WTC11 (cell line): ENCODE data around the gene LMO1. TPM values are rescaled to one million over a fixed set of nuclear protein-coding genes. Genes with fewer than 3 reads are reported as not detected.

Experiments used
- ATAC-seq: fragments of 200-7000 bp; cut with Tn5 transposase; 2 replicates; pipeline ENCODE4 v1.10.0; 2021; ENCODE audit warnings: mild to moderate bottlenecking, moderate library complexity
- CTCF ChIA-PET: fragments of 300-600 bp; sonication (Branson Sonifier 250); formaldehyde crosslinking; loops from one replicate; lab custom pipeline; 2021; ENCODE audit warnings: antibody characterized with exemption; lab: Charles Lee
- POLR2A ChIA-PET: fragments of 350-600 bp; sonication (Branson Sonifier 250); formaldehyde crosslinking; loops from one replicate; lab custom pipeline; 2021; ENCODE audit warnings: antibody characterized with exemption; lab: Charles Lee
- DNase-seq: peaks from one replicate; pipeline ENCODE4 v3.0.0; 2021; ENCODE audit warnings: low spot score
- H3K27ac Mint-ChIP-seq: 2 replicates; pipeline ENCODE4 v1.8.0; 2021; ENCODE audit warnings: mixed read lengths
- H3K27me3 Mint-ChIP-seq: 2 replicates; pipeline ENCODE4 v1.8.0; 2021; ENCODE audit warnings: low read depth, mild to moderate bottlenecking, moderate library complexity, mixed read lengths
- H3K36me3 Mint-ChIP-seq: 2 replicates; pipeline ENCODE4 v1.8.0; 2021; ENCODE audit warnings: mixed read lengths
- H3K4me1 Mint-ChIP-seq: 2 replicates; pipeline ENCODE4 v1.8.0; 2022; ENCODE audit warnings: mixed read lengths
- H3K4me3 Mint-ChIP-seq: 2 replicates; pipeline ENCODE4 v1.8.0; 2021; ENCODE audit warnings: mild to moderate bottlenecking, moderate library complexity, mixed read lengths
- H3K9me3 Mint-ChIP-seq: 2 replicates; pipeline ENCODE4 v1.8.0; 2021; ENCODE audit warnings: mixed read lengths
- ELF4 ChIP-seq: sonication (generic); formaldehyde crosslinking; IDR thresholded peaks from 2 replicates; pipeline ENCODE4 v1.8.1; 2022; ENCODE audit warnings: low read depth, mild to moderate bottlenecking, moderate library complexity, missing genetic modification reagents
- EMX1 ChIP-seq: fragments of 250-450 bp; sonication (Bioruptor Pico); IDR thresholded peaks from 2 replicates; pipeline ENCODE4 v1.8.0; 2021; ENCODE audit warnings: mild to moderate bottlenecking
- GABPB1 ChIP-seq: sonication (generic); formaldehyde crosslinking; IDR thresholded peaks from 2 replicates; pipeline ENCODE4 v1.8.1; 2023; ENCODE audit warnings: mild to moderate bottlenecking, missing genetic modification reagents
- IRF2 ChIP-seq: sonication (generic); formaldehyde crosslinking; IDR thresholded peaks from 2 replicates; pipeline ENCODE4 v1.8.0; 2022; ENCODE audit warnings: low read depth, missing genetic modification reagents, borderline replicate concordance
- SMAD3 ChIP-seq: sonication (generic); formaldehyde crosslinking; IDR thresholded peaks from 2 replicates; pipeline ENCODE4 v1.8.0; 2022; ENCODE audit warnings: missing genetic modification reagents, mild to moderate bottlenecking, borderline replicate concordance
- ZNF121 ChIP-seq: sonication (generic); formaldehyde crosslinking; IDR thresholded peaks from 2 replicates; pipeline ENCODE4 v1.8.0; 2023; ENCODE audit warnings: missing genetic modification reagents
- total RNA-seq: library from RNA; stranded (reverse); gene quantifications from 3 replicates; pipeline ENCODE4 v1.2.3, GENCODE V29; 2021
- TF ChIP-seq, protein P1 (sequence below): fragments of 250-450 bp; sonication (Bioruptor Pico); conservative IDR thresholded peaks from 2 replicates; pipeline ENCODE4 v1.9.0; 2021; ENCODE audit warnings: mild to moderate bottlenecking
- TF ChIP-seq, protein P2 (sequence below): sonication (generic); formaldehyde crosslinking; IDR thresholded peaks from 2 replicates; pipeline ENCODE4 v1.8.1; 2022; ENCODE audit warnings: low read depth, missing genetic modification reagents, borderline replicate concordance
- TF ChIP-seq, protein P3 (sequence below): sonication (generic); formaldehyde crosslinking; IDR thresholded peaks from 2 replicates; pipeline ENCODE4 v1.8.0; 2022; ENCODE audit warnings: mild to moderate bottlenecking, missing genetic modification reagents
- TF ChIP-seq, protein P4 (sequence below): sonication (generic); formaldehyde crosslinking; IDR thresholded peaks from 2 replicates; pipeline ENCODE4 v1.8.1; 2022; ENCODE audit warnings: missing genetic modification reagents, borderline replicate concordance
- TF ChIP-seq, protein P5 (sequence below): fragments of 250-450 bp; sonication (Bioruptor Pico); IDR thresholded peaks from 2 replicates; pipeline ENCODE4 v1.9.0; 2021; ENCODE audit warnings: mild to moderate bottlenecking, borderline replicate concordance
- TF ChIP-seq, protein P6 (sequence below): fragments of 250-450 bp; sonication (Bioruptor Pico); IDR thresholded peaks from 2 replicates; pipeline ENCODE4 v2.1.2; 2022; ENCODE audit warnings: mild to moderate bottlenecking, moderate library complexity
- TF ChIP-seq, protein P7 (sequence below): fragments of 250-450 bp; sonication (Bioruptor Pico); IDR thresholded peaks from 2 replicates; pipeline ENCODE4 v1.9.0; 2021; ENCODE audit warnings: mild to moderate bottlenecking

The LMO1 gene
- total RNA-seq, 1 experiment from 2014 or later: 0.44 TPM

DNA sequence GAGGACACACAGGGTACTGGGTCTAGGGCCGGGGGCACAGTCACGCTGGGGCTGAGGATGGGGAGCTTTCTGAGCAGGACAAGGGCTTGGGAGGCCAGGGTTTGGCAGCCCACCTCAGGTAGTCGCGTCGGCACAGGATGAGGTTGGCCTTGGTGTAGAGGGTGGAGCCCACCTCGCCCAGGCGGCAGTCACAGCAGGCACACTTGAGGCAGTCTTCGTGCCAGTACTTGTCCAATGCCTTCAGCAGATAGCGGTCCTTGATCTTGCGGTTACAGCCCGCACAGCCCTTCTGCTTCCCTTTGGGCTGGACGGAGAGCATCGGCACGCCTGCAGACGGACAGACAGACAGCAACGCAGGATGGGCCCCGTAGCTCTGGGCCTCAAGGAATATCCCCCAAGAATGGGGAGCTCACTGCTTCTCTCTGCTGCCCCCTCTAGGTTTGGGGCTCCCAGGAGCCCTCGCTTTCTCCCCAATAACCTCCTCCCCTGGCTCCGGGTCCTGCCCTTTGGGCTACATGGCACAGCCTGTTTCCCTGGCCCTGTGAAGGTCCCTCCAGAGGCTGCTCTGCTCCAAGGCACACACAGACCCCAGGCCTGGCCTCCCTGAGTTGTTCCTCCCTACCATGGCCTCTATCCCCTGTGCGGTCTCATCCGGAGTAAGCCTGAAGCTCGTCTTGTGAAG lies 33.4 kb downstream of the LMO1 start:
- Mint-ChIP-seq H3K36me3 (no peaks in the 10 kb centered on the region), H3K4me3 (no peak overlapping the region), H3K27ac (no peak overlapping the region), H3K9me3 (no peaks in the 10 kb centered on the region), H3K27me3 (peaks cover 3% of the 10 kb centered on the region; the same call in 1 of the 2 replicates), H3K4me1 (peaks cover 10% of the 10 kb centered on the region)
- no peak for ATAC-seq
- no peak for TF ChIP-seq ELF4 (CRISPR knock-in tag)
- TF ChIP-seq, protein P1, sequence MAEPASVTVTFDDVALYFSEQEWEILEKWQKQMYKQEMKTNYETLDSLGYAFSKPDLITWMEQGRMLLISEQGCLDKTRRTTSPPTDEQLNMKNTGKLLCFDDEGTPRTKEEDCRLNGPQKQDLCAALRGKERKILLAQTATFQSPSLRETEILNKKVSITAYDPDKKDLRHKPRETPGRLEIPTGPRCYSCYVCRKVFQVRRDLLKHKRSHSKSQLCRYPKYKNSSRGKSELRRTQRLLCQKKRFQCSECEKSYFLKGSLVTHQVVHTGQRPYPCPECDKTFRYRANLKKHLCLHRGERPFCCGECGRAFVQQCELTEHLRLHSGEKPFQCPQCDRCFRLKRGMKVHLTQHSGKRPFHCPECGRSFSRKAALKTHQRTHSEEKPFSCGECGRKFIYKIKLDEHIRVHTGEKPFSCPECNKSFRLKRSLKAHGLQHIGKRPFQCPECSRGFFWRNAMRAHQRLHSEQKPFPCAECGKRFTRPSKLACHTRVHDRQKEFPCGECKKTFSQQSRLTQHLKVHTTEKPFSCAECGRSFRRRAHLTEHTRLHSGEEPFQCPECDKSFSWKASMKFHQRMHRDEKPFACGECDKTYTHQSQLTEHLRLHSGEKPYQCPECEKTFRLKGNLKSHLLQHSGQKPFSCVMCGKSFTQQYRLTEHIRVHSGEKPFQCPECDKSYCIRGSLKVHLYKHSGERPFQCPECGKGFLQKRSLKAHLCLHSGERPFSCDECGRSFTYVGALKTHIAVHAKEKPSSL (CRISPR knock-in tag): no peak
- no peak for TF ChIP-seq GABPB1
- TF ChIP-seq, protein P2, sequence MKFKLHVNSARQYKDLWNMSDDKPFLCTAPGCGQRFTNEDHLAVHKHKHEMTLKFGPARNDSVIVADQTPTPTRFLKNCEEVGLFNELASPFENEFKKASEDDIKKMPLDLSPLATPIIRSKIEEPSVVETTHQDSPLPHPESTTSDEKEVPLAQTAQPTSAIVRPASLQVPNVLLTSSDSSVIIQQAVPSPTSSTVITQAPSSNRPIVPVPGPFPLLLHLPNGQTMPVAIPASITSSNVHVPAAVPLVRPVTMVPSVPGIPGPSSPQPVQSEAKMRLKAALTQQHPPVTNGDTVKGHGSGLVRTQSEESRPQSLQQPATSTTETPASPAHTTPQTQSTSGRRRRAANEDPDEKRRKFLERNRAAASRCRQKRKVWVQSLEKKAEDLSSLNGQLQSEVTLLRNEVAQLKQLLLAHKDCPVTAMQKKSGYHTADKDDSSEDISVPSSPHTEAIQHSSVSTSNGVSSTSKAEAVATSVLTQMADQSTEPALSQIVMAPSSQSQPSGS (CRISPR knock-in tag): no peak
- no peak for TF ChIP-seq IRF2
- no peak for TF ChIP-seq SMAD3 (CRISPR knock-in tag)
- TF ChIP-seq, protein P3, sequence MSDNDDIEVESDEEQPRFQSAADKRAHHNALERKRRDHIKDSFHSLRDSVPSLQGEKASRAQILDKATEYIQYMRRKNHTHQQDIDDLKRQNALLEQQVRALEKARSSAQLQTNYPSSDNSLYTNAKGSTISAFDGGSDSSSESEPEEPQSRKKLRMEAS: no peak
- ChIA-PET POLR2A (no interaction called here), CTCF (interaction anchor here (0.5 to 9.4 kb wide), 13 partner anchors 10 to 629 kb away, joined by 3 to 105 read pairs (median 4); partner anchors contain the start of gene LMO1)
- no peak for DNase-seq

DNA sequence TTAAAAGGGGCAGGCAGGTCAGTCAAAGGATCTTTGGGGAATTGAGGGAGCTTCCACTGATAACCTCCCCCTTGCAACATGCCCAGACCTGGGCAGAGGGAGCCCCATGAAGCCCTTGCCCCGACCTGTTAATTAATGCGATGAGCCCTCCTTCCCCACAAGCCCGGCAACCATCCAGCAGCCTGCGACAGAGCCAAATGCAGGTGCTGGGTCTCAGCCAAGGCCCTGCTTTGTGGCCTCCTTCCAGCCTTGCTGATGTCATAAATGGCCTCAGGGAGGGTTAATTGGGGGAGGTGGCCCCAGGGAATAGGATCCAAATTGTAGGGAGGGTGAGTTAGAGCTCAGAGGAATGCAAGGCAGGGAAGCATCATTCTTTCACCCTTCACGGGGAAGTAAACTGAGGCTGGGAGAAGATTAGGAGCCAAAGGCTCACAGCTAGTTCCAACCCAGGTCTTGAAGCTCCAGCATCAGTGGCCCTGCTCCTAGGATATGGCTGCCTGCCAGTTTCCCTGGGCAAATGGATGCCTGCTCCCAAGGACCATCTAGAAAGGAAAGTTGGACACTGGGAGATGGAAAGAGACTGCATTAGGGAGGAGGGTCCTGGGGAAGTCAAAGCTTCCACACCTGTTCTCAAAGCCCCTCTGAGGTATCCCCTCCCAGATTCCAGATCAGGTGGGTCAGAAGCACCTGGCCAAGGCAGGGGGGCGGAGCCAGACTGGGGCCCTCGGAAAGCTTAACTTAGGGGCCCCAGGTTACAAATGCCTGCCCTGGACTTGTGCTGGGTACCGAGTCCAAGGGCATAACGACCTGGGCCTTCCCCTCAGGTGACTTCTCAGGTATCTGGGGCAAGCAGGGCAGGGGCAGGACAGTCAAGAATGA lies 34.1 kb downstream of the LMO1 start:
- Mint-ChIP-seq H3K27me3 (peaks cover 3% of the 10 kb centered on the region; the same call in 1 of the 2 replicates), H3K4me3 (no peak overlapping the region), H3K27ac (no peak overlapping the region), H3K36me3 (no peaks in the 10 kb centered on the region), H3K4me1 (peaks cover 10% of the 10 kb centered on the region), H3K9me3 (no peaks in the 10 kb centered on the region)
- ChIA-PET POLR2A (no interaction called here), CTCF (interaction anchor here (0.6 to 9.4 kb wide), 16 partner anchors 10 to 196 kb away, joined by 3 to 105 read pairs (median 4); partner anchors contain the start of gene LMO1)
- no peak for ATAC-seq
- DNase-seq: no peak
- TF ChIP-seq, protein P4, sequence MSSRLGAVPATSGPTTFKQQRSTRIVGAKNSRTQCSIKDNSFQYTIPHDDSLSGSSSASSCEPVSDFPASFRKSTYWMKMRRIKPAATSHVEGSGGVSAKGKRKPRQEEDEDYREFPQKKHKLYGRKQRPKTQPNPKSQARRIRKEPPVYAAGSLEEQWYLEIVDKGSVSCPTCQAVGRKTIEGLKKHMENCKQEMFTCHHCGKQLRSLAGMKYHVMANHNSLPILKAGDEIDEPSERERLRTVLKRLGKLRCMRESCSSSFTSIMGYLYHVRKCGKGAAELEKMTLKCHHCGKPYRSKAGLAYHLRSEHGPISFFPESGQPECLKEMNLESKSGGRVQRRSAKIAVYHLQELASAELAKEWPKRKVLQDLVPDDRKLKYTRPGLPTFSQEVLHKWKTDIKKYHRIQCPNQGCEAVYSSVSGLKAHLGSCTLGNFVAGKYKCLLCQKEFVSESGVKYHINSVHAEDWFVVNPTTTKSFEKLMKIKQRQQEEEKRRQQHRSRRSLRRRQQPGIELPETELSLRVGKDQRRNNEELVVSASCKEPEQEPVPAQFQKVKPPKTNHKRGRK (CRISPR knock-in tag): no peak
- TF ChIP-seq ZNF121 (CRISPR knock-in tag) (no peak), EMX1 (CRISPR knock-in tag) (no peak)
- TF ChIP-seq, protein P5, sequence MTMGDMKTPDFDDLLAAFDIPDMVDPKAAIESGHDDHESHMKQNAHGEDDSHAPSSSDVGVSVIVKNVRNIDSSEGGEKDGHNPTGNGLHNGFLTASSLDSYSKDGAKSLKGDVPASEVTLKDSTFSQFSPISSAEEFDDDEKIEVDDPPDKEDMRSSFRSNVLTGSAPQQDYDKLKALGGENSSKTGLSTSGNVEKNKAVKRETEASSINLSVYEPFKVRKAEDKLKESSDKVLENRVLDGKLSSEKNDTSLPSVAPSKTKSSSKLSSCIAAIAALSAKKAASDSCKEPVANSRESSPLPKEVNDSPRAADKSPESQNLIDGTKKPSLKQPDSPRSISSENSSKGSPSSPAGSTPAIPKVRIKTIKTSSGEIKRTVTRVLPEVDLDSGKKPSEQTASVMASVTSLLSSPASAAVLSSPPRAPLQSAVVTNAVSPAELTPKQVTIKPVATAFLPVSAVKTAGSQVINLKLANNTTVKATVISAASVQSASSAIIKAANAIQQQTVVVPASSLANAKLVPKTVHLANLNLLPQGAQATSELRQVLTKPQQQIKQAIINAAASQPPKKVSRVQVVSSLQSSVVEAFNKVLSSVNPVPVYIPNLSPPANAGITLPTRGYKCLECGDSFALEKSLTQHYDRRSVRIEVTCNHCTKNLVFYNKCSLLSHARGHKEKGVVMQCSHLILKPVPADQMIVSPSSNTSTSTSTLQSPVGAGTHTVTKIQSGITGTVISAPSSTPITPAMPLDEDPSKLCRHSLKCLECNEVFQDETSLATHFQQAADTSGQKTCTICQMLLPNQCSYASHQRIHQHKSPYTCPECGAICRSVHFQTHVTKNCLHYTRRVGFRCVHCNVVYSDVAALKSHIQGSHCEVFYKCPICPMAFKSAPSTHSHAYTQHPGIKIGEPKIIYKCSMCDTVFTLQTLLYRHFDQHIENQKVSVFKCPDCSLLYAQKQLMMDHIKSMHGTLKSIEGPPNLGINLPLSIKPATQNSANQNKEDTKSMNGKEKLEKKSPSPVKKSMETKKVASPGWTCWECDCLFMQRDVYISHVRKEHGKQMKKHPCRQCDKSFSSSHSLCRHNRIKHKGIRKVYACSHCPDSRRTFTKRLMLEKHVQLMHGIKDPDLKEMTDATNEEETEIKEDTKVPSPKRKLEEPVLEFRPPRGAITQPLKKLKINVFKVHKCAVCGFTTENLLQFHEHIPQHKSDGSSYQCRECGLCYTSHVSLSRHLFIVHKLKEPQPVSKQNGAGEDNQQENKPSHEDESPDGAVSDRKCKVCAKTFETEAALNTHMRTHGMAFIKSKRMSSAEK (CRISPR knock-in tag): no peak
- TF ChIP-seq, protein P6, sequence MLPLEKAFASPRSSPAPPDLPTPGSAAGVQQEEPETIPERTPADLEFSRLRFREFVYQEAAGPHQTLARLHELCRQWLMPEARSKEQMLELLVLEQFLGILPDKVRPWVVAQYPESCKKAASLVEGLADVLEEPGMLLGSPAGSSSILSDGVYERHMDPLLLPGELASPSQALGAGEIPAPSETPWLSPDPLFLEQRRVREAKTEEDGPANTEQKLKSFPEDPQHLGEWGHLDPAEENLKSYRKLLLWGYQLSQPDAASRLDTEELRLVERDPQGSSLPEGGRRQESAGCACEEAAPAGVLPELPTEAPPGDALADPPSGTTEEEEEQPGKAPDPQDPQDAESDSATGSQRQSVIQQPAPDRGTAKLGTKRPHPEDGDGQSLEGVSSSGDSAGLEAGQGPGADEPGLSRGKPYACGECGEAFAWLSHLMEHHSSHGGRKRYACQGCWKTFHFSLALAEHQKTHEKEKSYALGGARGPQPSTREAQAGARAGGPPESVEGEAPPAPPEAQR (CRISPR knock-in tag): no peak
- TF ChIP-seq, protein P7, sequence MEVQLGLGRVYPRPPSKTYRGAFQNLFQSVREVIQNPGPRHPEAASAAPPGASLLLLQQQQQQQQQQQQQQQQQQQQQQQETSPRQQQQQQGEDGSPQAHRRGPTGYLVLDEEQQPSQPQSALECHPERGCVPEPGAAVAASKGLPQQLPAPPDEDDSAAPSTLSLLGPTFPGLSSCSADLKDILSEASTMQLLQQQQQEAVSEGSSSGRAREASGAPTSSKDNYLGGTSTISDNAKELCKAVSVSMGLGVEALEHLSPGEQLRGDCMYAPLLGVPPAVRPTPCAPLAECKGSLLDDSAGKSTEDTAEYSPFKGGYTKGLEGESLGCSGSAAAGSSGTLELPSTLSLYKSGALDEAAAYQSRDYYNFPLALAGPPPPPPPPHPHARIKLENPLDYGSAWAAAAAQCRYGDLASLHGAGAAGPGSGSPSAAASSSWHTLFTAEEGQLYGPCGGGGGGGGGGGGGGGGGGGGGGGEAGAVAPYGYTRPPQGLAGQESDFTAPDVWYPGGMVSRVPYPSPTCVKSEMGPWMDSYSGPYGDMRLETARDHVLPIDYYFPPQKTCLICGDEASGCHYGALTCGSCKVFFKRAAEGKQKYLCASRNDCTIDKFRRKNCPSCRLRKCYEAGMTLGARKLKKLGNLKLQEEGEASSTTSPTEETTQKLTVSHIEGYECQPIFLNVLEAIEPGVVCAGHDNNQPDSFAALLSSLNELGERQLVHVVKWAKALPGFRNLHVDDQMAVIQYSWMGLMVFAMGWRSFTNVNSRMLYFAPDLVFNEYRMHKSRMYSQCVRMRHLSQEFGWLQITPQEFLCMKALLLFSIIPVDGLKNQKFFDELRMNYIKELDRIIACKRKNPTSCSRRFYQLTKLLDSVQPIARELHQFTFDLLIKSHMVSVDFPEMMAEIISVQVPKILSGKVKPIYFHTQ: no peak
